Measurements from ENCODE around the gene CNIH2.

GRCh38 chr11:66287889-66288670, 10.1 kb downstream of the CNIH2 start:
- TF ChIP-seq CTCF (conservative IDR thresholded peaks at IDR 0.05; ENCODE audit: low read length), result no peak
- TF ChIP-seq EZH2phosphoT487 (IDR thresholded peaks at IDR 0.05; ENCODE audit: borderline replicate concordance), result no peak

All from Loucy (cell line).